NCI-H446 treated with DMSO at 0.1 percent for 48 hours (cell line): Measurements from ENCODE around the gene LRRIQ3.
"Not testable (repeated sequence)": the region's sequence is repeated elsewhere in the genome, so short reads cannot be mapped to it uniquely, and the experiment has no call there.

Experiments used
- DNase-seq: peaks from one replicate; lab custom pipeline; 2025; lab: John Stamatoyannopoulos, UW

Gene LRRIQ3

GRCh38 chr1:74197657-74198552 lies at the start of gene LRRIQ3, which contains the start of gene FPGT:
TSS of gene LRRIQ3 (minus strand) at chr1:74198176. CDS start at chr1:74183684, 14,492 bp downstream.
TSS of gene FPGT (plus strand) at chr1:74198242. CDS start at chr1:74198279, 37 bp downstream.
- DNase-seq = peak; percentile 95

GRCh38 chr1:74246315-74246714 lies 48.3 kb upstream of the LRRIQ3 start:
- DNase-seq = no peak

- no peak for DNase-seq
Measured at GRCh38 chr1:74245168-74245772, 47.3 kb upstream of the LRRIQ3 start.

- DNase-seq = no peak
Measured at GRCh38 chr1:74237787-74238186, 39.8 kb upstream of the LRRIQ3 start.

GRCh38 chr1:74237035-74237434 lies 39.1 kb upstream of the LRRIQ3 start:
- no peak for DNase-seq

- no peak for DNase-seq
Measured at GRCh38 chr1:74236440-74236839, 38.5 kb upstream of the LRRIQ3 start.

- no peak for DNase-seq
Measured at GRCh38 chr1:74235153-74235552, 37.2 kb upstream of the LRRIQ3 start, which contains the start of gene TNNI3K. TSS of gene TNNI3K (plus strand) at chr1:74235387. CDS start at chr1:74235452, 65 bp downstream.

- no peak for DNase-seq
Measured at GRCh38 chr1:74223453-74223852, 25.5 kb upstream of the LRRIQ3 start.

- no peak for DNase-seq
Measured at GRCh38 chr1:74222701-74223100, 24.7 kb upstream of the LRRIQ3 start.

GRCh38 chr1:74215229-74215628 lies 17.3 kb upstream of the LRRIQ3 start:
- no peak for DNase-seq

- no peak for DNase-seq
Measured at GRCh38 chr1:74205266-74205665, 7.3 kb upstream of the LRRIQ3 start.

GRCh38 chr1:74199504-74199903 lies 1.5 kb upstream of the LRRIQ3 start:
- DNase-seq = no peak

GRCh38 chr1:74197255-74197654 lies 721 bp downstream of the LRRIQ3 start:
- DNase-seq = no peak

GRCh38 chr1:74195339-74195738 lies 2.6 kb downstream of the LRRIQ3 start:
- DNase-seq = no peak

GRCh38 chr1:74193908-74194307 lies 4.1 kb downstream of the LRRIQ3 start:
- DNase-seq = no peak

GRCh38 chr1:74180490-74180889 lies 17.5 kb downstream of the LRRIQ3 start:
- DNase-seq = no peak

GRCh38 chr1:74174423-74174822 lies 23.6 kb downstream of the LRRIQ3 start:
- DNase-seq = not testable (repeated sequence)

- no peak for DNase-seq
Measured at GRCh38 chr1:74162333-74162732, 35.6 kb downstream of the LRRIQ3 start.

- DNase-seq = no peak
Measured at GRCh38 chr1:74161497-74161896, 36.5 kb downstream of the LRRIQ3 start.

GRCh38 chr1:74160046-74160445 lies 37.9 kb downstream of the LRRIQ3 start:
- DNase-seq = no peak

- DNase-seq = no peak
Measured at GRCh38 chr1:74145086-74145485, 52.9 kb downstream of the LRRIQ3 start.

GRCh38 chr1:74117370-74117769 lies 80.6 kb downstream of the LRRIQ3 start:
- not testable (repeated sequence) for DNase-seq

GRCh38 chr1:74113333-74113732 lies 84.6 kb downstream of the LRRIQ3 start:
- DNase-seq = no peak
